H9 (cell line): ENCODE measurements around the gene STMN1. TPM values are rescaled to one million over a fixed set of nuclear protein-coding genes. Genes with fewer than 3 reads are reported as not detected.

ENCODE experiments used
- DNase-seq: peaks from one replicate; pipeline ENCODE4 v3.0.0-alpha.2; 2017
- H2AFZ ChIP-seq: one replicate; pipeline ENCODE4 v1.6.1; 2013; ENCODE audit warnings: mild to moderate bottlenecking, low read length, control low read depth, moderate library complexity
- H2AK5ac ChIP-seq: 2 replicates; pipeline ENCODE4 v1.6.1; 2013; ENCODE audit warnings: low read length, control low read depth, mixed read lengths; ENCODE audit not compliant: insufficient read length
- H2BK120ac ChIP-seq: one replicate; pipeline ENCODE4 v1.6.1; 2013; ENCODE audit warnings: low read depth, mild to moderate bottlenecking, low read length, control low read depth, inconsistent platforms; ENCODE audit not compliant: poor library complexity, severe bottlenecking
- H2BK12ac ChIP-seq: 2 replicates; pipeline ENCODE4 v1.6.1; 2013; ENCODE audit warnings: low read length, control low read depth, mixed read lengths, low read depth; ENCODE audit not compliant: insufficient read length
- H2BK15ac ChIP-seq: 2 replicates; pipeline ENCODE4 v1.6.1; 2013; ENCODE audit warnings: low read depth, low read length, control low read depth
- H2BK20ac ChIP-seq: one replicate; pipeline ENCODE4 v1.6.1; 2013; ENCODE audit warnings: low read depth, mild to moderate bottlenecking, low read length, control low read depth, inconsistent platforms; ENCODE audit not compliant: poor library complexity, severe bottlenecking
- H2BK5ac ChIP-seq: 2 replicates; pipeline ENCODE4 v1.6.1; 2013; ENCODE audit warnings: low read length, control low read depth, mixed read lengths; ENCODE audit not compliant: insufficient read length
- H3K14ac ChIP-seq: 2 replicates; pipeline ENCODE4 v1.6.1; 2013; ENCODE audit warnings: low read length, control low read depth; ENCODE audit not compliant: insufficient read depth
- H3K18ac ChIP-seq: 2 replicates; pipeline ENCODE4 v1.6.1; 2013; ENCODE audit warnings: low read depth, mild to moderate bottlenecking, mixed read lengths, low read length, control low read depth; ENCODE audit not compliant: insufficient read length
- H3K23ac ChIP-seq: 2 replicates; pipeline ENCODE4 v1.6.1; 2013; ENCODE audit warnings: low read length, control low read depth, mixed read lengths, low read depth; ENCODE audit not compliant: insufficient read length
- H3K23me2 ChIP-seq: 2 replicates; pipeline ENCODE4 v1.6.1; 2013; ENCODE audit warnings: low read depth, mild to moderate bottlenecking, mixed read lengths, low read length, control low read depth; ENCODE audit not compliant: insufficient read length, poor library complexity, severe bottlenecking
- H3K27ac ChIP-seq: 2 replicates; pipeline ENCODE4 v1.5.1; 2013; ENCODE audit warnings: low read length, control low read depth, mixed read lengths, low read depth; ENCODE audit not compliant: insufficient read length
- H3K27me3 ChIP-seq: 2 replicates; pipeline ENCODE4 v1.6.1; 2013; ENCODE audit warnings: low read length, control low read depth, inconsistent platforms; ENCODE audit not compliant: insufficient read depth
- H3K4ac ChIP-seq: 2 replicates; pipeline ENCODE4 v1.6.1; 2013; ENCODE audit warnings: low read depth, mild to moderate bottlenecking, control low read depth, inconsistent platforms, low read length, moderate library complexity
- H3K4me1 ChIP-seq: 2 replicates; pipeline ENCODE4 v1.6.1; 2013; ENCODE audit warnings: low read length, control low read depth, inconsistent platforms; ENCODE audit not compliant: insufficient read depth
- H3K4me2 ChIP-seq: 2 replicates; pipeline ENCODE4 v1.6.1; 2013; ENCODE audit warnings: low read length, control low read depth, mixed read lengths; ENCODE audit not compliant: insufficient read length, insufficient read depth
- H3K56ac ChIP-seq: 2 replicates; pipeline ENCODE4 v1.6.1; 2013; ENCODE audit warnings: low read depth, mild to moderate bottlenecking, mixed read lengths, low read length, control low read depth; ENCODE audit not compliant: insufficient read length
- H3K79me1 ChIP-seq: 2 replicates; pipeline ENCODE4 v1.6.1; 2013; ENCODE audit warnings: low read depth, mild to moderate bottlenecking, moderate library complexity, low read length, control low read depth, inconsistent platforms; ENCODE audit not compliant: insufficient read depth, poor library complexity, severe bottlenecking
- H3K79me2 ChIP-seq: 2 replicates; pipeline ENCODE4 v1.6.1; 2013; ENCODE audit warnings: low read length, control low read depth, inconsistent platforms; ENCODE audit not compliant: insufficient read depth
- H3K9ac ChIP-seq: 2 replicates; pipeline ENCODE4 v1.6.1; 2013; ENCODE audit warnings: low read length, control low read depth, mixed read lengths; ENCODE audit not compliant: insufficient read length; ENCODE audit errors: extremely low read depth
- H3K9me3 ChIP-seq: one replicate; pipeline ENCODE4 v1.6.1; 2013; ENCODE audit warnings: low read depth, low read length, inconsistent platforms; ENCODE audit not compliant: control insufficient read depth
- H3T11ph ChIP-seq: one replicate; pipeline ENCODE4 v1.6.1; 2013; ENCODE audit warnings: mild to moderate bottlenecking, low read length, control low read depth, inconsistent platforms
- H4K20me1 ChIP-seq: one replicate; pipeline ENCODE4 v1.6.1; 2013; ENCODE audit not compliant: control insufficient read depth, insufficient read length, insufficient read depth
- H4K5ac ChIP-seq: 2 replicates; pipeline ENCODE4 v1.6.1; 2013; ENCODE audit warnings: low read depth, mild to moderate bottlenecking, mixed read lengths, low read length, control low read depth; ENCODE audit not compliant: insufficient read length
- H4K8ac ChIP-seq: replicated peaks from 2 replicates; pipeline ENCODE4 v1.6.1; 2013; ENCODE audit warnings: low read length, control low read depth, mixed read lengths, low read depth; ENCODE audit not compliant: insufficient read length
- H4K91ac ChIP-seq: 2 replicates; pipeline ENCODE4 v1.6.1; 2013; ENCODE audit warnings: low read depth, mild to moderate bottlenecking, moderate library complexity, mixed read lengths, low read length, control low read depth; ENCODE audit not compliant: insufficient read length
- H3K27ac Mint-ChIP-seq, 3 experiments: 2 replicates in 2 of 3; 3 replicates in 1 of 3; pipeline ENCODE4 v1.8.0; 2020 to 2021; ENCODE audit warnings: mixed read lengths in 3 of 3, mild to moderate bottlenecking in 1 of 3, moderate library complexity in 1 of 3
- H3K27me3 Mint-ChIP-seq: 2 replicates; pipeline ENCODE4 v1.8.0; 2021; ENCODE audit warnings: low read depth, mild to moderate bottlenecking, moderate library complexity, mixed read lengths
- H3K36me3 Mint-ChIP-seq, 3 experiments: 2 replicates in 2 of 3; 3 replicates in 1 of 3; pipeline ENCODE4 v1.8.0; 2020 to 2021; ENCODE audit warnings: low read depth in 3 of 3, mixed read lengths in 3 of 3; ENCODE audit not compliant: insufficient read depth in 1 of 3
- H3K4me1 Mint-ChIP-seq, 2 experiments: 2 replicates each; pipeline ENCODE4 v1.8.0; 2020; ENCODE audit warnings: mixed read lengths in 2 of 2
- H3K4me3 Mint-ChIP-seq, 2 experiments: 2 replicates in 1 of 2; 3 replicates in 1 of 2; pipeline ENCODE4 v1.8.0; 2020 to 2021; ENCODE audit warnings: mild to moderate bottlenecking in 2 of 2, mixed read lengths in 2 of 2, moderate library complexity in 1 of 2
- H3K9me3 Mint-ChIP-seq, 2 experiments: 2 replicates in 1 of 2; 3 replicates in 1 of 2; pipeline ENCODE4 v1.8.0; 2020; ENCODE audit warnings: mild to moderate bottlenecking in 2 of 2, mixed read lengths in 2 of 2, moderate library complexity in 1 of 2
- CTCF ChIP-seq: fragments of 200-600 bp; sonication (generic); conservative IDR thresholded peaks from 3 replicates; pipeline ENCODE4 v1.8.0; 2021; ENCODE audit warnings: antibody characterized with exemption, mild to moderate bottlenecking
- WGBS: extraction: QIAGEN DNeasy Blood & Tissue Kit; methylation state at CpG from one replicate; pipeline ENCODE4 v1.1.7; 2013; ENCODE audit warnings: missing lambda C conversion rate, low lambda C conversion rate, mixed read lengths; ENCODE audit not compliant: insufficient read length; ENCODE audit errors: extremely low coverage; 5-methylcytosine and 5-hydroxymethylcytosine counted together
- total RNA-seq: library from RNA; stranded (reverse); gene quantifications from 2 replicates; pipeline ENCODE4 v1.2.1, GENCODE V29; 2021

The STMN1 gene
- total RNA-seq, 1 experiment from 2014 or later, result 500 TPM

GRCh38 chr1:25890239-25891034 lies 15.8 kb downstream of the STMN1 start:
- Histone ChIP-seq H2AK5ac (no peak overlapping the region), H4K20me1 (no peaks in the 10 kb centered on the region), H2BK12ac (no peak overlapping the region), H3K27ac (no peak overlapping the region), H3K56ac (no peak overlapping the region), H2BK15ac (no peak overlapping the region), H3K9me3 (no peaks in the 10 kb centered on the region), H4K8ac (no peak overlapping the region), H4K91ac (no peak overlapping the region), H3K18ac (no peak overlapping the region), H4K5ac (no peak overlapping the region), H2BK5ac (no peak overlapping the region), H3K14ac (no peak overlapping the region), H3K4me1 (no peaks in the 10 kb centered on the region), H2AFZ (no peak overlapping the region), H3K79me1 (no peaks in the 10 kb centered on the region), H3K23ac (no peak overlapping the region), H3K4me2 (no peak overlapping the region), H3T11ph (no peak overlapping the region), H3K4ac (no peak overlapping the region), H3K27me3 (no peaks in the 10 kb centered on the region), H3K23me2 (no peaks in the 10 kb centered on the region), H3K9ac (no peak overlapping the region), H2BK120ac (no peak overlapping the region), H2BK20ac (no peak overlapping the region), H3K79me2 (no peaks in the 10 kb centered on the region)
- H3K36me3 Mint-ChIP-seq, result peaks cover 0 to 8% (median 1%) of the 10 kb centered on the region in 3 experiments; a peak in 6 of 7 replicates
- H3K27me3 Mint-ChIP-seq, result no peaks in the 10 kb centered on the region
- H3K4me3 Mint-ChIP-seq, result no peak overlapping the region
- H3K27ac Mint-ChIP-seq, result peak overlapping the region in 1 of 3 experiments; percentile 42; a peak in 1 of 7 replicates
- DNase-seq, result peak; percentile 58
- no peaks in the 10 kb centered on the region for H3K9me3 Mint-ChIP-seq
- WGBS, result no CpG with 5 or more reads among the region's 10 CpGs
- no peak for TF ChIP-seq CTCF
- H3K4me1 Mint-ChIP-seq, result peaks cover 29 to 32% of the 10 kb centered on the region in 2 experiments
